DMS 273 (cell line): Measurements from ENCODE around the gene ADCY7.
A peak's percentile ranks its signal among the peaks of the same experiment; 100 is the strongest.

ENCODE experiments used
- DNase-seq: peaks from one replicate; lab custom pipeline; 2025; ENCODE audit not compliant: unreplicated experiment; lab: John Stamatoyannopoulos, UW

The ADCY7 gene

DNA sequence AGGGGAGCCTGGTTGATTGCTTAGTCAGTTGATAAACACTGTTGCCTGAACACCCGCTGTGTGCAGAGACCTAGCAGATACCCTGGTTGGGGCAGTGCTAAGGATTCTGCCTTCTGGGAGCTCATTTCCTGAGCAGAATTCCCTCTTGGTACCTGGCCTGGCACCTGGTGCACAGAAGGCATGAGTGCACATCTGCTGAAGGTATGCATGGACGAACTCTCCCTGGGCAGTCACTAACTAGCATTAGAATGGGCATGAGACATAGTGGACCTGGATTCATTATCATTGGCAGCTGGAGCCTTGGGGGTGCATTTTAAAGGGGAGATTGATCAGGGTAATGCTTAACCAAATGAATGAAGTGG, 13.1 kb downstream of the ADCY7 start:
- DNase-seq, result peak; percentile 57

DNA sequence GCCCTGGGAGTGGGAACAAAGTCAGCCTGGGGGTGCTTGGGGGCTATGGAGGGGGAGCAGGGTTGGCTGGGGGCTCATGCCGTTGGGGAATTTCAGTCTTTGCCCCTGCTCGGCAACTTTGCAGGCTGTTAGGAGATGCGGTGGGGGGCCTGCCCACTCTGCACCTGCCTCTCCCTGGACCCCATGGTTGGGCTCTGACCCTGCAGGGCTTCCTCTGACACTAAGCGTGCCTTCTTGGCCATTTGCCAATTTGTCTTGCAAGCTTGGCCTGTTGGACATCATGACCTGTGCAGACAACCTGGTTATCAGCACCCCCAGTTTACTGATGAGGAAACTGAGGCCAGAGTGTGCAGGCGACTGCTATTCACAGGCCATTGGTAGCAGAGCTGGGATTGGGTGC, 14.6 kb downstream of the ADCY7 start:
- DNase-seq, result peak; percentile 24

DNA sequence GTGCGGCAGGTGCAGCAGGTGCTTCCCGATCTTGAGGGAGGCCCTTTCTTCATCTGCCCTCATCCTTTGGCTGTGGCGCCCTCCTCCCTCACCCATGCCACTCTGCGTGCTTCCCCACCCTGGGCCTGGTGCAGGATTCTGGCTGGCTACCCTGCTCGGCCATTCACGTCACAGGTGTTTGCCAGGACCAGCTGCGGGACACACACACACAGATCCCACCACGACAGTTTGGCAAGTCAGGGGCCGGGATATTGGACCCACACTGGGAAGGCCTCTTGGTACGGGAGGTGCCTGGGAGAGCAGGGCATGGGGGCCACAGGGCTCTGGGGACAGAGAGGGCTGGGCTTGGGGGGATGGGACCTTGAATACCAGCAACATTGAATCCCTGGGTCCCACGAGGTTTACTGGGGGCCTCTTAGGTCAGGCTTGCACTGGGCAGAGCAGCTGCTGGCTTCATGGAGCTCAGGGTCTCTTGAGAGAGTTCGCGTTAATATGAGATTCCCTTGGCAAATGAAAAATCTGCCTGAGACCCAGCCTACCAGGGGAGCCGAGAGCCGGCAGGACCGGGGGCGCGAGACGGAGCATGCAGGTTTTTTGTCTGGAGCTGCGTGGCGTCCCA, 15.1 kb downstream of the ADCY7 start:
- DNase-seq, result peak; percentile 28

DNA sequence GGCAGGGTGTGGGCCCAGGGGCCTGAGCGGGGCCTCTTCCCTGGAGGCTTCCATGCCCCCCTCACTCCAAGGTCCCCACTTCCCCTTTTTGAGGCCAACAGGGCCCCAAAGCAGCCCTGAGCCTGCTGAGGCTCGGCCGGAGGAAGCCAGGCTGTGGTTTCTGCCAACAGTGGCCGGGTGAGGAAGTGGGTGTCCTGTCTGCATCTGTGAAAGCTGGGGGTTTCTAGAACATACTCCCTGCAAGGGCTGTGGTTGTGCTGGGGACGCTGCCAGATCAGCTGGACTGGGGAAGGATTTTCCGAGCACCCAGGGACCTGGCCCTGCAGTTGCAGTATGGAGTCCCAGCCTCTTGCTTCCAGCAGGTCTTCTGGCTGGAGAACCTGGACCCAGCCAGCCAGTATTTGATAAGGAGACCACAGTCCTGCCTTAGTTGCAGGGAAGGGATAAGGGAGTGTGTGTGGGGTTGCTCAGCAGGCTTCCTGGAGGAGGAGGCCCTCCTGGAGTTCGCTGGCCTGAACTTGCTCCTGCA, 15.7 kb downstream of the ADCY7 start:
- DNase-seq, result no peak

DNA sequence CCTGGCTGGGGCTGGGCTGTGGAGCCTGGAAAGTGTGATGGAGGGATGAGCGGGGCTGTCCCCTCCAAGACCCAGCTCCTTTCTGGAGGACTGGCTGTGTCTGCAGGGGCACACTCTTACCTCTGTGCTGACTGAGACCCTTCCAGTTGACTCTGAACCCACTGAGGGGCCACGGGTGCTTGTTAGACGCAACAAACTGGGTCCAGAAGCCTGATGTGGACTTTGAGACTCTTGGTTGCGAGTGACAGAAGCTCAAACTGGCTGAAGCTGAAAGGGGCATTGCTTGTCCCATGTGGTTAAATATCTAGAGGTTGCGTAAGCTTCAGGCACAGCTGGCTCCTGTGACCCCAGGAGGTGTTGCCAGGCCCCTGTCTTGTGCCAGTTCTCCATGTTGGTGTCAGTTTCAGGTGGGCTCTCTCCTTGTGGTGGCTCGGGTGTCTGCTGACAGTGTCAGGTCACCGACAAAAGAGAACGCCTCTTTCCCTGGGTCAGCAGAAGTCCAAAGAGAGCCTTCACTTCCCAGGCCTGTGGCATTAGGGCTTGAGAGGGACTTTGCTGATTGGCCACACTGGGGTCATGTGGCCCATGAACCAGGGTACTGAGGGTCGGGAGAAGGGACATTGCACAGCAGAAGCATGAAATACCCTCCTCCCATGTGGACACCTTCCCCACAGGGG, 16.7 kb downstream of the ADCY7 start:
- peak; percentile 53 for DNase-seq

GRCh38 chr16:50284131-50284911, 18.0 kb downstream of the ADCY7 start:
- peak; percentile 98 for DNase-seq

- DNase-seq, result peak; percentile 44
These were observed 19.2 kb downstream of the ADCY7 start for GRCh38 chr16:50285406-50286003.

GRCh38 chr16:50286681-50287080, 20.3 kb downstream of the ADCY7 start:
- no peak for DNase-seq

DNA sequence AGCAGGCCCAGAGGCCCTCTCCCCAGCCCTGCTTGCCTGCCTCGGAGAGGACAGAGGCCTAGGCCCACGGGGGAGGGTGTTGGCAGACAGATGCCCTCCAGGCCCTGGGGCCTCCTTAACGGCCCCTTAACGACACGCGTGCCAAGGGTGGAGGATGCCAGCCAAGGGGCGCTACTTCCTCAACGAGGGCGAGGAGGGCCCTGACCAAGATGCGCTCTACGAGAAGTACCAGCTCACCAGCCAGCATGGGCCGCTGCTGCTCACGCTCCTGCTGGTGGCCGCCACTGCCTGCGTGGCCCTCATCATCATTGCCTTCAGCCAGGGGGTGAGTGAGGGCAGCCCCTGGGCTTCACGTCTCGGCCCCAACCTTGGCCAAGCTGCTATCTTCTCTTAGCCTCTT, 21.7 kb downstream of the ADCY7 start:
- DNase-seq, result no peak

GRCh38 chr16:50288920-50289319, 22.6 kb downstream of the ADCY7 start:
- no peak for DNase-seq

DNA sequence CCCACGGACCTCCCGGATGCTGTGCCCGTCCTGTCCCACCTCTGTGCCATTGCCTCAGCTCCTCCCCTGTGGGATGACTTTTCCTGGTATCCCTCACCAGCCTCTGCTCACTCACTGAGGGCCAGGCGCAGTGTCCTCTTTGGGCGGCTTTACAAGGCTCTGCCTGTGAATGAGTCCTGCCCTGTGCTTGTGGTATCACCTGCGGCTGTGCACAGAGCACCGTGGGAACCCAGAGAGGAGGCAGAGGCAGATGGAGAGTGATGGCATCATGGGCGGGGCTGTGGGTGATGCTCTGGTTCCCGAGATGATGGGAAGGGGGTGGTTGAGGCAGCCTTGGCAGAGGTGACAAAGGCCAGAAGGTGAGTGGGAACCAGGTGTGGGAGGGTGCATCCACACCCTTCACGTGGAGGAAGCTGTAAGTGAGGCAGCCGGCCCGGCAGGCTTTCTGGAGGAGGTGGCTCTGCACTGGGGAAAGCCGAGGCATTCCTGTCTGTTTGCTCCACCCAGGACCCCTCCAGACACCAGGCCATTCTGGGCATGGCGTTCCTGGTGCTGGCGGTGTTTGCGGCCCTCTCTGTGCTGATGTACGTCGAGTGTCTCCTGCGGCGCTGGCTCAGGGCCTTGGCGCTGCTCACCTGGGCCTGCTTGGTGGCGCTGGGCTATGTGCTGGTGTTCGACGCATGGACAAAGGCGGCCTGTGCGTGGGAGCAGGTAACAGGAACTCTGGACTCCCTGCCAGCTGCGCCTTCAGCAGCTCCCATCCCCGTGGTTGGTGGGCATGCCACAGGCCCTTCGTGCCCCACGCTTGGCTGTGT, 23.8 kb downstream of the ADCY7 start:
- peak; percentile 14 for DNase-seq

- no peak for DNase-seq
These were observed 24.5 kb downstream of the ADCY7 start for GRCh38 chr16:50290856-50291255.

DNA sequence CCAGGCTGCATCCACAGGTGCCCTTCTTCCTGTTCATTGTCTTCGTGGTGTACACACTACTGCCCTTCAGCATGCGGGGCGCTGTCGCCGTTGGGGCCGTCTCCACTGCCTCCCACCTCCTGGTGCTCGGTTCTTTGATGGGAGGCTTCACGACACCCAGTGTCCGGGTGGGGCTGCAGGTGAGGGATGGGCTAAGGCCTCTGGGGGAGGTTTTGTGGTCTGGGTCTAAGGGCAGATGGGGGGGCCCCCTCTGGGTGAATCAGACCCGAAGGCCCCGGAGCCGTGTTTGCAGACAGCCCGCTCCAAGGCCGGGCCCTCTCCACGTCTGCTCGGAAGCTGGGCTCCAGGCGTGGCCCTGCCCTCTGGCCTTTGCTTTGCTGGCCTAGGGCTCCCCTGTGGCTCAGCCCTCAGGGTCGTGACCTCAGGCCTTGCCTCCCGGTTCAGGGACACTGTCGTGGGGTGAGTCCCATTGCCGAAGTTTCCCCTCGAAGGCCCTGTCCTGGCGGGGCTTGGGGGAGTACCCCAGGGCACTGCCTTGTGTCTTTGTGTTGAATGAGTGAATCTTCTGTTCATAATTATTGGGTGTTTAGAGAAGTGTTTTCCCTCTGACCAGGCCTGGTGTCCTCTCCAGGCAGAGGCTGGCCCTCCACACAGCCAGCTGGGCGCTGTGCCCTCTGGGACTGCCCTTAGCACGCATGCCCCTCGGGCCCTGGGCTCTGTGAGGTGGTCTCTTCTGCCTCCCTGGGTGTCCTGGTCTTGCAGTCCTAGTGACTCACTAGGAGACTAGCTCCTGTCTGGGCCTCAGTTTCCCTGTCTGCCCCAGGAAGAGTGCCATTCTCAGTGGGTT, 25.6 kb downstream of the ADCY7 start:
- no peak for DNase-seq

GRCh38 chr16:50292566-50292948, 26.2 kb downstream of the ADCY7 start:
- DNase-seq, result no peak

DNA sequence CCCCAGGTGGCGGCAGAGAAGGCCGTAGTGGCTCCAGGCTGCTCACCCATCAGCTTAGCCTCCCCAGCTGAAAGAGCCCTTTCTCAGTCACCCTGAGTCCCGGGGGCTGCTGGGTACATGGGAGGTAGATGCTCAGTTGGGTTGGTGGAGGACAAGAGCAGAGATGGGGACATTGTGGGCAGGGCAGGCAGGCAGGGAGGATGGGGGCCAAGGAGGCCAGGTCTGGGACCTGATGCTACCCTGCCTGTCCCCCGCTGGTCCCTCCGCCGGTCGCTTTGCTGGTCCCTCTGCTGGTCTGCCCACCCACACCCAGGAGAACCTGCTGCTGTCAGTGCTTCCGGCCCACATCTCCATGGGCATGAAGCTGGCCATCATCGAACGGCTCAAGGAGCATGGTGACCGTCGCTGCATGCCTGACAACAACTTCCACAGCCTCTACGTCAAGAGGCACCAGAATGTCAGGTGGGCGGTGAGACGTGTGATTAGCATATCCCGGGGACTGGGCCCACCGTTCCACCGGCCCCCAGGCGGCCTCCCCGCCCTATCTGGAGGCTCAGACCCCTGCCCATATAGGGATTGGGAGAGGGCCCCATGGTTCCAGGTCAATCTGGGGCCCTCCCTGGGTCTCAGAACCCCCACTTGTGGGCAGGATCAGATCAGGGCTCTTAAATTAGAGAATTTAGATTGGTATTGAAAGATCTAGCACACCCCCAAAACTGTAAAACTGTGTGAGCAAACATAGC, 26.9 kb downstream of the ADCY7 start:
- DNase-seq, result no peak

DNA sequence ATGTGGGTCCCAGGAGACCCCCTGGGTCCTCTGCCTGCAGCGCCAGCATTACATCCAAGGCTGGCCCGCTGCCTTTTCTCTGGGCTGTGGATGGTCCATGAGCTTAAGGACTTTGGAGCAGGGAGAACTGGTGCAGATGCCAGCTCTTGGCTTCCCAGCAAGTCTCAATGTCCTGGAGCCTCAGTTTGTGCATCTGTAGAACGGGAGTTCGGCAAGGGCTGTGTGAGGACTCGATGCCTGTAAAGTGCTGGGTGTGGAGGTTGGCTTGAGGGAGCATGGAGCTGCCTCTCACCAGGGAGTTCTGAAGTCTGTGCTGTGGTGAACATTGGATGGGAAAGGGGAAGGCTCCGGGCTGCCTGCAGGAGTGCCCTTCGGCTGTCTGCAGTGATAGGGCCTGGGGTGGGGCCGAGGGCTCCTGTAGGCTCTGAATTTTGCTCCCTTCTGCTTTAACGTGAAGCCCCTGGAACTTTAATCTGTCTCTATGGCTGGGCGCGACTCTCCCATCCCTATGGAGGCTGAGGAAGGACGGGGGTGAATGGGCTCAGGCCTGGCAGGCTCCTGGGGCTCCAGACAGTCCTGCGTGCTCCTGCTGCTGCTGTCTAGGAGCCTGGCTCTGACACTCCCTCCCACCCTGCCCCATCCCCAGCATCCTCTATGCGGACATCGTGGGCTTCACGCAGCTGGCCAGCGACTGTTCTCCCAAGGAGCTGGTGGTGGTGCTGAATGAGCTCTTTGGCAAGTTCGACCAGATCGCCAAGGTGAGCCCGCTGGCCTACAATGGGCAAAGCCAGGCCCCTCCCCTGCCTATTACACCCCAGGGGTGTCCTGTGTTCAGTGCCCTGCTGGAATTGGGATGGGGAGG, 27.9 kb downstream of the ADCY7 start:
- no peak for DNase-seq

DNA sequence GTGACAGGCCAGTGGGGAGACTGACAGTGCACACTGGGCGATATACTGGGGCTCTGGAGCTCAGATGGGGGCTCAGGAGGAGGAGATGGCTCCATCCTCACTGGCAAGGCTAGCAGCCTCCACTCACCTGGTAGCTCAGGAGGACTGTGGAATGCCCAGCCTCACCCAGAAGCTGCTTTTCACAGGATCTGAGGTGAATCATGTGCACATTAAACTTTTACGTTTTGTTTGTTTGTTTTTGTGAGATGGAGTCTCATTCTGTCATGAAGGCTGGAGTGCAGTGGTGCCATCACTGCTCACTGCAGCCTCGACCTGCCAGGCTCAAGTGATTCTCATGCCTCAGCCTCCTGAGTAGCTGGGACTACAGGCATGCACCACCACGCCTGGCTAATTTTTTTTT, 28.6 kb downstream of the ADCY7 start:
- no peak for DNase-seq

- no peak for DNase-seq
These were observed 29.3 kb downstream of the ADCY7 start for GRCh38 chr16:50295541-50296132.
